Germinal center (tissue), 1 donor: ENCODE measurements around the gene TIMM22.

Experiments used
- DNase-seq: peaks from one replicate; pipeline ENCODE4 v3.0.0; 2012; ENCODE audit warnings: mixed read lengths, low spot score

The TIMM22 gene

GRCh38 chr17:1002771-1003555 lies 6.0 kb downstream of the TIMM22 start:
- no peak for DNase-seq

GRCh38 chr17:1003633-1003971 lies 6.7 kb downstream of the TIMM22 start:
- DNase-seq, result no peak

- DNase-seq, result no peak
Observed at GRCh38 chr17:1003972-1004768, 7.2 kb downstream of the TIMM22 start.

GRCh38 chr17:1004769-1005295 lies 7.9 kb downstream of the TIMM22 start:
- DNase-seq, result no peak

- DNase-seq, result no peak
Observed at GRCh38 chr17:1005361-1005946, 8.5 kb downstream of the TIMM22 start.

- DNase-seq, result no peak
Observed at GRCh38 chr17:1006054-1006453, 9.1 kb downstream of the TIMM22 start.

DNA sequence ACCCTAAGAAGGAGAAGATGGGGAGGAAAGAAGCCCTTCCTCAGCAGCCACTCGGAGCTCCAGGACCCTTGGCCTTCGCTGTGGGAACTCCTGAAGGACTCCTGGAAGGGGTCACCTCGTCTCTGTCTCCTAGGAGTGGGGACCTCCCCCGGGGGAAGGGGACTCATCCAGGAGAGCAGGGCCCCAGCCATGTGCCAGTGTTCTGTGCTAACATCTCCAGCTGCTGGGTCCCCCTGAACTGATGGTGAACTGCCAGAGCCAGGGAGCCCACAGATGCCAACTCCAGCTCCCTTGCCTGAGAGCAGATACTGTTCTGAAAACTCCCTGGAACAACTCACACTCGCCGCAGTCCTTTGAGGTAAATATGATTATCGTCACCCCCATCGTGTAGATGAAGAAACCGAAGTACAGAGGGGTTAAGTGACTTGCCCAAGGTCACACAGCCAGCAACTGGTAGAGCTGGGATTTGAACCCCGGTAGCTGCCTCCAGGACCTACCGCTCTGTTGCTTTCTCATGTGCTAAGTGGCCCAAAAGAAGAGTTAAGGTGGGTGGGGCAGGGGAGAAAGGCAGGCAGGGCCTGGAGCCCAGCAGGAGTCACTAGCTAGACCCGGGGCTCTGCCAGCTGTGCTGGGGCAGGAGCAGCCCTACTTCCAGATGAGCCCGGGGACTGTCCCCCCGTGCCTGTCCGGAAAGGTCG lies 10.5 kb downstream of the TIMM22 start:
- no peak for DNase-seq

GRCh38 chr17:1008008-1008761 lies 11.3 kb downstream of the TIMM22 start:
- DNase-seq, result no peak

DNA sequence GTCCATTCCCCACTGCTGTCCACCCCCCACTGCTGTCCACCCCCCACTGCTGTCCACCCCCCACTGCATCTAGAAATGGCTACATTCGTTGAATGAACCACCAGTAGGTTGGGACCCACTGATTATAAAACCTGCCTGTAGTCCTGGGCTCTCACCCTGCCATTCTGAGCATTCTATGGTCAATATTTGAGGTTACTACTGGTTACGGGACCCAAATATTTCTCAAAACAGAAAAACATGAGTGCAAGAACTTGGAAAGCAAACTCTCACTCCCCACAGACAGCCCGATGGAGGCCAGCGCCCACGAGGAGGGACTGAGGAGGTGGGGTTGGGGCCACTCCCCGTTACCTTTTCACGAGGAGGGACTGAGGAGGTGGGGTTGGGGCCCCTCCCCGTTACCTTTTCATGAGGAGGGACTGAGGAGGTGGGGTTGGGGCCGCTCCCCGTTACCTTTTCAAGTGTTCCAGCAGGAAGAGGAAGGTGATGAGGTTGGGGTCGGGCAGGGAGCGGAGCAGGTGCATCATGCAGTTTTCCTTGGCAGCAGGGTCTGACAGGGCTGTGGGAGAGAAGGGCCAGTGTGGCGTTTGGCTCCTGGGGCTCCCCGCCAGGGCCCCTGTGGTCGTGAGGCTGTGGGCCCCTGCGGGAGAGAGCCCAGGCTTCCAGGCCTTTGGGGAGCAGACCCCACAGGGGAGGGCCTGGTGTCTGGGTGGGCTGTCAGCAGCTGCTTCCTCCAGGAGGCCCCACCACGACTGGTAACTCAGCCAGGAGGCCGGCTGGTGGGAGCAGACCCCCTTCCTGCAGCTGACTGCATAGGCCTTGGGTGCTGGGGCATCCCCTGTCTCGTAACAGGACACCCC lies 12.5 kb downstream of the TIMM22 start:
- no peak for DNase-seq

DNA sequence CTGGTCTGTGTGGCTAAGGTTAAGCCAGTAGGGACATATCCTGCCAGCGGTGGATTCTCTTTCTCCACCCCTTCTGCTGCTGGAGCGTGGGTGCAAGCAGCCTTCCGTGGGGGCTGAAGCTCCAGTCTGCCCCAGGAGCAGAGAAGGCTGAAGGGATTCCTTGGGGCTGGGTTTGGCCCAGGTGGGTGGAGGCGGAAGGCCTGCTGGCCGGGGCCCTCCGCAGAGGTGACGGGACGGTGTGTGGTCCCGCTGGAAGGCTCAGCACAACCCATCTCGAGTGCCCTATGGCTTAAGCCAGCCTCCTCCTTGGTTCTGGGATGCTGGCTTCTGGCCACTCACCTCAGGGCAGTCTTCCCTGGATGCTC lies 13.1 kb downstream of the TIMM22 start:
- no peak for DNase-seq

GRCh38 chr17:1010586-1010985 lies 13.7 kb downstream of the TIMM22 start:
- DNase-seq, result no peak

GRCh38 chr17:1011138-1011537 lies 14.2 kb downstream of the TIMM22 start:
- no peak for DNase-seq

GRCh38 chr17:1011760-1012735 lies 15.1 kb downstream of the TIMM22 start:
- DNase-seq, result no peak

DNA sequence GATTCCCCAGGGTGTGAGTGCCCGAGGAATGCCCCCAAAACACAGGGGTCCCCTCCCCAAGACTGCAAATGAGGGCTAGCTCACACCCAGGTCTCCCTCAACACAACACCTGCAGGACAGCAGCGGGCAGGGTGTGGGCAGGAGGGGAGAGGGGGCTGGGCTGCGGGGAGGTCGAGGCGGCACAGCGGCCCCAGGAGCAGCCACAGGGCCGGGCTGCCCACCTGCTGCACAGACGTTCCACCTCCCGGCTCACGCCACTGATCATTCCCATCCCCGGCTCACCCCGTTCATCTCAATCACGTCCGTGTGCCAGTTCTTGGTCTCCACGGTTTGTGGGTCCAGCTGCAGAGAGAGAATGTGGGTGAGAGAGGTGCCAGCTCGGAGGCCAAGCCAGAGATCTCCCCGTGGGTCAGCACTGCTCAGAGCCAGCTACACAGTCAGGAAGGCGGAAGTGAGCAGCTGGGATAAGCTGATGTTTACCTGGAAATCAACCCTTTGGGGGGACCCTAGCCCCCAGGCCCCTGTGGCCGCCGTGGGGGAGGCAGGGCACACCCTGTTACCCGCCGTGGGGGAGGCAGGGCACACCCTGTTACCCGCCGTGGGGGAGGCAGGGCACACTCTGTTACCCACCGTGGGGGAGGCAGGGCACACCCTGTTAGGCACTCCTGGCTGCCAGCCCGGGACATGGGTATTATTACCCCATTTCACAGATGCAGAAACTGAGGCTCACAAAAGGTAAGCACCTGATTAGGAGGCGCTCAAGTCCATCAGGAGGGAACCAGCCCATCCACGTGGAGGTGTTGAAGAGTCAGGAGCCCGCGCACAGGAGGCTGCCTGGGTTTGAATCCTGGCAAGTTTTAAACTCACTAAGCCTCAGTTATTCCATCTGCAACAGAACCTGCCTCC lies 16.1 kb downstream of the TIMM22 start:
- no peak for DNase-seq

GRCh38 chr17:1013729-1014090 lies 16.8 kb downstream of the TIMM22 start:
- DNase-seq, result no peak

DNA sequence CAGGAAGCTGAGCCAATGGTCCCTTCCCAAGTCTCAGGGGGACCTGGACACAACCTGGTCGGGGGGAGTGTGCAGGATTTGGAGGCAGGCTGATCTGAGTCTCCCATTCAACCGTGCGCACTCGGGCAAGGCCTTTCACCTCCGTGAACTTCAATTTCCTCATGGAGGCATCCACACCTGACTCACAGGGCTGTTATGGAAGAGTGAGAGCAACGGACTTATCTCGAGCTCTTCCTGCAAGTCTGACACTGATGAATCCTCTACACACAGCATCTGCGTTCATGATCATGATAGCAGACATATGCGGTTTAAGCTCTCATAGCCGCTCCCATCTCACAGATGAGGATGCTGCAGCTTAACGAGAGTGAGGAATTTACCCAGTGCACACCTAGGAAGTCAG lies 21.6 kb downstream of the TIMM22 start:
- no peak for DNase-seq

DNA sequence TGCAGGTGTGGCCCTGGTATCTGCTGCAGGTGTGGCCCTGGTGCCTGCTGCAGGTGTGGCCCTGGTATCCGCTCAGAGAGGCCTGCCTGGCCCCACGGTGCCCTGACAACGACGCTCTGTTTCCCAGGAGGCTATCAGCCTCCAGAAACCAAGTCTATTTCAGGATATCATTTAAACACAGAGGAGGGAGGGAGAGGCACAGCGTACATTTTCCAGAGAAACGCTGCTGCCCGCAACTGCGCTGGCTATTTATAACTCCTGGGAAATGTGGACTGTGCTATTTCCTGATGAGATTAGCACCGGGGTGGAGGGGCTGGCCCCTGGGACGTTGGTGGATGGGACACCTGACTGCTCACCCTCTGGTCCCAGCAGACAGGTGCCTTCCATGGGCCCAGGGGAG lies 22.5 kb downstream of the TIMM22 start:
- no peak for DNase-seq

GRCh38 chr17:1021147-1021546 lies 24.2 kb downstream of the TIMM22 start:
- no peak for DNase-seq
